SH-SY5Y (cell line): ENCODE results near the gene UTS2.

Experiments
- GATA2 ChIP-seq: IDR thresholded peaks from 2 replicates; pipeline ENCODE4 v1.6.1; 2011; ENCODE audit warnings: mild to moderate bottlenecking, low read depth, low read length
- GATA3 ChIP-seq: IDR thresholded peaks from 2 replicates; pipeline ENCODE4 v1.6.1; 2011; ENCODE audit warnings: low read depth, mild to moderate bottlenecking, low read length, moderate library complexity

UTS2 gene

DNA sequence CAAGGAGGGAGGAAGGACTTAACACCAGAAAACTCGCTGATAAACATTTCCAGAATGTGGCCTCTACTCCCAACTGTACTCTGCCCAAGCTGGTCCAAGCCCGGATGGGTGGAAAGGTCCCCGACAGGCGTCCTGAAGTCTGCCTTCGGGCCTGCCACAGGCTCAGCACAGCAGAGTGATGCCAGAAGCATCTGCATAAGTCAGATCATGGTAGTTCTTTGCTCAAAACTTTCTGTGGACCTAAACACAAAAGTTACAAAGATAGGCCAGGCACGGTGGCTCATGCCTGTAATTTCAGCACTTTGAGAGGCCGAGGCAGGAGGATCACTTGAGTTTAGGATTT, 790 bp upstream of the UTS2 start:
- no peak for TF ChIP-seq GATA3
- TF ChIP-seq GATA2: no peak

DNA sequence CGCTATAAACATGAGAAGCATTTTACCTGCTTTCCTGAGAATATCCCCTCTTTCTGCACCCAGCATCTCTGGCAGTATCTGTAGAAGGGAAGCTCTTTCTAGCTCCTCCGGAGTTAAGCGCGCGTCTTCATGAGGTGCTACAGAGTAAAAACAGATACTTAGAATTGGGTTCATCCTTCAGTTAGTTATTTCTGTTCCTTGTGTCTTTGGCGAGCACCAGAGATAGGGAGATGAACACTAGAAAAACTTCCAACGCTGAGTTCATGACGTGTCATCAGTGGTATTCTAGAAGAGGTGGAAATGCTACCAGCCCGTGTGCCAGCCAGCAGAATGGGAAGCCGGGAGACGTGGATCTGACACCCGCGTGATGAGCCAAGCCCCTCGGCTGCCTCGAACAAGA, 2.1 kb downstream of the UTS2 start:
- no peak for TF ChIP-seq GATA3
- no peak for TF ChIP-seq GATA2

GRCh38 chr1:7847599-7847998, 5.3 kb downstream of the UTS2 start:
- TF ChIP-seq GATA3 (no peak), GATA2 (no peak)

DNA sequence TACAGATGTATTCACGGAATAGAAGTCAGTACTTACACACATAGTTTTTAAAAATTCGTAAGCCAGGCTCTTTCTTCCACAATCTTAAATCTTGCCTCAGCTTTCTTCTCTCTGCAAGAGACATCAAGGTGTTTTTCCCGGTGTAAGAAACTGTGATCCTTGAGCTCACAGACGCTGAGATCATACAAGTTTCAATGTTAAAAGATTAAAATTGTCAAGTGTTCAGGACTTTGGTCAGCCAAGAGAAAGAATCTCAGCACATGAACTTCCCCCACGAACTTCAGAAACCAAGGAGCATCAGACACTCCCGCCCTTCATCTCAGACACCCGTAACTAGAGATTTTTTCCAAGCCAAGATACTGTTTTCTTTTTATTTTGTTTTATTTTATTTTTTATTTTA, 6.2 kb downstream of the UTS2 start:
- TF ChIP-seq GATA3 (no peak), GATA2 (no peak)

- TF ChIP-seq GATA2: no peak
- TF ChIP-seq GATA3: no peak
Measured at GRCh38 chr1:7845761-7846160, 7.1 kb downstream of the UTS2 start.

DNA sequence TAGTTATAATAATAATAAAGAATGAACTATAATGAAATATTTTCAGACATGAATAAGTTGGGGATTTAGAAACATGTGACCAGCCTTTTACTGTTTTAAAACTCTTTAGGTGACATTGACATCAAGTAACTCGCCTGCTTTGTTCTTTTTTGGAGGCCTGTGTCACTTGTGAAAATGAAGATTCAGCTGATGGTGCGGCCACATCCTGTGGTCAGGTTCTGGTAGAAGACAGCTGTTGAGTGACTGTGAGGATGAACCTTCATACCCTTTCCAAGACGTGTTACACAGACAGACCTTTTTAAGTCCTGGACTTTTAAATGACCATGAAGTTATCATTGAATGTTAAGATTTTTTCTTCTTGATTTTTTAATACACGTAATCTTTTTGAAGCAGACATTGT, 10.3 kb downstream of the UTS2 start:
- TF ChIP-seq GATA3 (no peak), GATA2 (no peak)

GRCh38 chr1:7839526-7839925, 13.3 kb downstream of the UTS2 start:
- no peak for TF ChIP-seq GATA3
- TF ChIP-seq GATA2: no peak

DNA sequence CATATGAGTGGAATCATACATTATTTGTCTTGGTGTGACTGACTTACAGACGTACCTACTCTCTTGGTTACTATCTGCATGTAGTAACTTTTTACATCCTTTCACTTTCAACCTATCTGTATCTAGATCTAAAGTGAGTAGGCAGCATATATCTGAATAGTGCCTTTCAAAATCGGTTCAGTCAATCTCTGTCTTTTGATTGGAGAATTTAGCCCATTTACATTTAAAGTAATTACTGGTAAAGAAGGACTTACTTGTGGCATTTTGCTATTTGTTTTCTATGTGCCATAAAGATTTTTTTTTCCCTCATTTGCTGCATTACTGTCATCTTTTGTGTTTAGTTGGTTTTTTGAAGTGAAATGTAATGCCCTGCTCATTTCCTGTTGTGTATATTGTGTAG, 14.2 kb downstream of the UTS2 start:
- no peak for TF ChIP-seq GATA3
- TF ChIP-seq GATA2: no peak

DNA sequence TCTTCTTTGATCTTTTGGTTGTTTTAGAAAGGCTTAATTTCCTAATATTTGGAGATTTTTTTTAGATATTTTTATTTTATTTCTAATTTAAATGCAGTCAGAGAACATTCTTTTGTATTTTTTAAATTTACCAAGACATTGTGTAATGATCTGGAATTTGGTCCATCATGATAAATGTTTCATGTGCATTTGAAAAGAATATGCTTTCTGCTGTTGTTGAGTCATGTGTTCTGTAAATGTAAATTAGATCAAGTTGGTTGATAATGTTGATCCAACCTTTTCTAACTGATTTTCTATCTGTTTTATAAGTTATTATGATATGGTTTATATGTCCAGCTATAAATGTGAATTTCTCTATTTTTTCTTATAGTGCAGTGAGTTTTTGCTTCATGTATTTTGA, 19.8 kb downstream of the UTS2 start:
- TF ChIP-seq GATA3 (no peak), GATA2 (no peak)

DNA sequence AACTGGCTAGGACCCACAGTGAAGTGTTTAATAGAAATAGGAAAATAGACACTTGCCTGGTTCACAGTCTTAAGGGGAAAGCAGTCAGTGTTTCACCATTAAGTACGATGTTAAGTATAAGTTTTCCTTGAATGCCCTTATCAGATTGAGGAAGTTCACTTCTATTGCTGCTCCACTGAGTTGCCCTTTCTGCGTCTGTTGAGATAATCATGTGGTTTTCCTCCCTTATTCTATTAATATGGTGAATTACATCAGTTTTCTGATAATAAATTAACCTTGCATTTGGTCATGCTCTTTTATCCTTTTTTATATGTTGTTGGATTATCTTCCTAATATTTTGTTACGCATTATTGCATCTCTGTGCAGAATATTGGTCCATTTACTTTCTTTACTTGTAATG, 21.4 kb downstream of the UTS2 start:
- no peak for TF ChIP-seq GATA2
- no peak for TF ChIP-seq GATA3

DNA sequence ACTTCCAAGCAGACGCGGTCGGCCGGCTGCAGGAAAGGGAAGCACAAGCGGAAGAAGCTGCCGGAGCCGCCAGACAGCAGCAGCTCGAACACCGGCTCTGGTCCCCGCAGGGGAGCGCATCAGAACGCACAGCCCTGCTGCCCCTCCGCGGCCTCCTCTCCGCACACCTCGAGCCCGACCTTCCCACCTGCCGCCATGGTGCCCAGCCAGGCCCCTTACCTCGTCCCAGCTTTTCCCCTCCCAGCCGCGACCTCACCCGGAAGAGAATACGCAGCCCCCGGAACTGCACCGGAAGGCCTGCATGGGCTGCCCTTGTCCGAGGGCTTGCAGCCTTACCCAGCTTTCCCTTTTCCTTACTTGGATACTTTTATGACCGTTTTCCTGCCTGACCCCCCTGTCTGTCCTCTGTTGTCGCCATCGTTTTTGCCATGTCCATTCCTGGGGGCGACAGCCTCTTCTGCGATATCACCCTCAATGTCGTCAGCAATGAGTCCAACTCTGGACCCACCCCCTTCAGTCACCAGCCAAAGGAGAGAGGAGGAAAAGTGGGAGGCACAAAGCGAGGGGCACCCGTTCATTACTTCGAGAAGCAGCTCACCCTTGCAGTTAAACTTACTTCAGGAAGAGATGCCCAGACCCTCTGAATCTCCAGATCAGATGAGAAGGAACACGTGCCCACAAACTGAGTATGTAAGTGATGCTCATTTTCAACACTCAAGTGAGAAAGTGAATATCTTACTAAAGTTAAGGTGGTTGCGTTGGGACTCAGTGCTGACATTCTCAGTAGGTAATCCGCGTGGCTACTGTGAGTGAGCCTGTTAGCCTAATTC, 25.5 kb downstream of the UTS2 start:
- TF ChIP-seq GATA3 (no peak), GATA2 (no peak)

DNA sequence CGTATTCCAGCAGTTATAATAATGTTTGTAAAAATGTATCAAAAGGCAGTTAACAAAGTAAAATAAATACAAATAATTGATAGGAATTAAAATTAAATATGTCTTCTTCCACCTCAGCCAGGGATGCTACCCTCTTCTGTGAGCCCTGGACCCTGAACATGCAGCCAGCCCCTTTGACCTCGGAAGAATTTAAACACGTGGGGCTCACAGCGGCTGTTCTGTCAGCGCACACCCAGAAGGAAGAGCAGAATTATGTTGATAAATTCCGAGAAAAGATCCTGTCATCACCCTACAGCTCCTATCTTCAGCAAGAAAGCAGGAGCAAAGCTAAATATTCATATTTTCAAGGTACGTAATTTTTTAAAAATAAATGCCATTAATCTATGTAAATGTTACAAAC, 26.5 kb downstream of the UTS2 start:
- TF ChIP-seq GATA2: no peak
- no peak for TF ChIP-seq GATA3

GRCh38 chr1:7824701-7825100, 28.2 kb downstream of the UTS2 start:
- TF ChIP-seq GATA3: no peak

- no peak for TF ChIP-seq GATA2
- TF ChIP-seq GATA3: no peak
Measured at GRCh38 chr1:7821282-7821681, 31.6 kb downstream of the UTS2 start.

DNA sequence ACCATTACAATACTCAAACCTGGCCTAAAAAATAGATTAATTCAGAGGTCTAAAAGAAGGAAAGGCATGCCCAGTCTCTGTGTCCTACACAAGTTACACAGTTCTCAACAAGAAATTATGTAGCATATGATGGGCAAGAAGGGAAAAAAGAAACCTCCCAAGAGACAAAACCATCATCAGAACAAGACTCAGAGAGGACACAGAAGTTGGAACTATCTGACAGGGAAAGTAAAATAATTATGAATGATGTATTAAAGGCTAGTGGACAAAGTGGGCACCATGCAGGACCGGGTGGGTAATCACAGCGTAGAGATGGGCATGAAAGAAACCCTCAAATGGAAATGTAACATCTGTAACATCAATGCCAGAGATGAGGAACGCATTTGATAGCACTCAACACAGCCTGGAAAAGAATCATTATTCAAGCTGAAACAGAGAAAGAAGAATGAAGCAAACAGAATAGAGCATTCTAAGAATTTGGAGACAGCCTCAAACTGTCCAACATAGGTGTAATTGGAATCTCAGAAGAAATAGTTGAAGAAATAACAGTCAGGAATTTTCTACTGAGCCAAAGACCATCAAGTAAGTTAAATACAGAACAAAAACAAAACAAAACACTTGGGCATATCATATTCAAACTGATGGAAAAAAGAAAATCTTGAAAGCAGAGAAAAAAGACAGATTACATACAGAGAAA, 39.0 kb downstream of the UTS2 start:
- TF ChIP-seq GATA2: no peak
- TF ChIP-seq GATA3: no peak
